GM12878 (cell line): Measurements from ENCODE around the gene RACGAP1. TPM values are rescaled to one million over a fixed set of nuclear protein-coding genes. Genes with fewer than 3 reads are reported as not detected.

Source experiments
- ATAC-seq: fragments of 200-7000 bp; cut with Tn5 transposase; 3 replicates; pipeline ENCODE4 v1.9.1; 2020; ENCODE audit warnings: mild to moderate bottlenecking, moderate library complexity
- BruUV-seq: library from RNA; stranded (reverse); fragments of 400-500 nt; replicated peaks from 2 replicates; lab custom pipeline; 2021; lab: Mats Ljungman, UMichigan
- CTCF ChIA-PET: fragments of 300-600 bp; sonication (Branson Sonifier 250); formaldehyde crosslinking; extraction: SDS; loops from one replicate; lab custom pipeline; 2021; ENCODE audit warnings: inconsistent platforms; lab: Yijun Ruan, JAX
- POLR2A ChIA-PET: fragments of 350-600 bp; formaldehyde crosslinking; extraction: SDS; loops from one replicate; lab custom pipeline; 2021; ENCODE audit warnings: inconsistent platforms; lab: Charles Lee
- RAD21 ChIA-PET: fragments of 300-600 bp; sonication (Branson Sonifier 250); formaldehyde crosslinking; loops from one replicate; lab custom pipeline; 2023; ENCODE audit warnings: antibody characterized with exemption; ENCODE audit not compliant: unreplicated experiment; lab: Charles Lee
- SMC1A ChIA-PET: fragments of 300-600 bp; sonication (Branson Sonifier 250); formaldehyde crosslinking; loops from one replicate; lab custom pipeline; 2023; ENCODE audit not compliant: unreplicated experiment, uncharacterized antibody; lab: Charles Lee
- DNase-seq: peaks from one replicate; pipeline ENCODE4 v3.0.0-alpha.2; 2011; ENCODE audit warnings: low read depth, low spot score
- FAIRE-seq: peaks from 3 replicates; lab custom pipeline; 2011; peaks lifted over from hg19 to GRCh38; lab: Jason Lieb, UNC
- H2AFZ ChIP-seq: 2 replicates; pipeline ENCODE4 v1.6.0; 2011; ENCODE audit warnings: low read depth, low read length, control low read depth; ENCODE audit not compliant: control insufficient read depth
- H3K27ac ChIP-seq: 2 replicates; pipeline ENCODE4 v1.5.1; 2011; ENCODE audit warnings: control low read depth; ENCODE audit not compliant: control insufficient read depth, insufficient read depth
- H3K27me3 ChIP-seq, 2 experiments: replicated peaks in 1 of 2; 2 replicates each; pipeline versions ENCODE4 v1.6.0 to v1.6.1; 2011; ENCODE audit warnings: low read length in 1 of 2; ENCODE audit not compliant: control insufficient read depth in 2 of 2, insufficient read depth in 2 of 2
- H3K36me3 ChIP-seq, 2 experiments: 2 replicates each; pipeline ENCODE4 v1.5.1; 2011; ENCODE audit warnings: low read length in 1 of 2; ENCODE audit not compliant: control insufficient read depth in 2 of 2, insufficient read depth in 2 of 2
- H3K4me1 ChIP-seq: 2 replicates; pipeline ENCODE4 v1.6.1; 2011; ENCODE audit warnings: mild to moderate bottlenecking, low read length, moderate library complexity, mixed read lengths; ENCODE audit not compliant: control insufficient read depth, insufficient read depth
- H3K4me2 ChIP-seq: 2 replicates; pipeline ENCODE4 v1.6.0; 2011; ENCODE audit warnings: control low read depth; ENCODE audit not compliant: control insufficient read depth, insufficient read depth
- H3K4me3 ChIP-seq: fragments of 200-600 bp; sonication (generic); 2 replicates; pipeline ENCODE4 v1.5.1; 2016
- H3K79me2 ChIP-seq: 2 replicates; pipeline ENCODE4 v1.6.0; 2011; ENCODE audit warnings: low read length; ENCODE audit not compliant: control insufficient read depth, insufficient read depth
- H3K9ac ChIP-seq: 2 replicates; pipeline ENCODE4 v1.8.0; 2011; ENCODE audit warnings: low read length, control low read depth, mixed read lengths; ENCODE audit not compliant: control insufficient read depth, insufficient read depth
- H3K9me3 ChIP-seq: replicated peaks from 3 replicates; pipeline ENCODE4 v1.5.1; 2011; ENCODE audit warnings: mild to moderate bottlenecking, low read length; ENCODE audit not compliant: control insufficient read depth, insufficient read depth
- H4K20me1 ChIP-seq: 2 replicates; pipeline ENCODE4 v1.6.0; 2011; ENCODE audit not compliant: control insufficient read depth, insufficient read depth
- BMI1 ChIP-seq: fragments of 450-650 bp; IDR thresholded peaks from 2 replicates; pipeline ENCODE4 v1.6.1; 2016; ENCODE audit warnings: mild to moderate bottlenecking, moderate library complexity, borderline replicate concordance
- HCFC1 ChIP-seq: fragments of 150-350 bp; IDR thresholded peaks from 2 replicates; pipeline ENCODE4 v1.6.1; 2014; ENCODE audit warnings: low read length
- IKZF1 ChIP-seq: fragments of 450-650 bp; conservative IDR thresholded peaks from 2 replicates; pipeline ENCODE4 v1.6.1; 2017; ENCODE audit warnings: antibody characterized with exemption, mild to moderate bottlenecking
- MLLT1 ChIP-seq: fragments of 450-650 bp; IDR thresholded peaks from 2 replicates; pipeline ENCODE4 v1.6.1; 2016; ENCODE audit warnings: mild to moderate bottlenecking
- NR2C2 ChIP-seq: IDR thresholded peaks from 2 replicates; pipeline ENCODE4 v1.6.1; 2011; ENCODE audit warnings: borderline replicate concordance, low read depth; ENCODE audit not compliant: control insufficient read depth, insufficient read length
- NR2F1 ChIP-seq: fragments of 450-650 bp; conservative IDR thresholded peaks from 2 replicates; pipeline ENCODE4 v1.6.1; 2017; ENCODE audit warnings: mild to moderate bottlenecking
- NRF1 ChIP-seq: conservative IDR thresholded peaks from 2 replicates; pipeline ENCODE4 v1.6.1; 2011; ENCODE audit warnings: mild to moderate bottlenecking, low read depth, low read length, improper control_type of control experiment
- PAX5 ChIP-seq: IDR thresholded peaks from 2 replicates; pipeline ENCODE4 v1.6.1; 2011; ENCODE audit warnings: low read depth, low read length, borderline replicate concordance
- PKNOX1 ChIP-seq: fragments of 450-650 bp; IDR thresholded peaks from 2 replicates; pipeline ENCODE4 v1.6.1; 2016; ENCODE audit warnings: mild to moderate bottlenecking
- TAF1 ChIP-seq: IDR thresholded peaks from 2 replicates; pipeline ENCODE4 v1.6.1; 2011; ENCODE audit warnings: mild to moderate bottlenecking, low read depth, low read length, borderline replicate concordance
- TBL1XR1 ChIP-seq: IDR thresholded peaks from 2 replicates; pipeline ENCODE4 v1.6.1; 2012; ENCODE audit warnings: low read depth, low read length, improper control_type of control experiment
- WRNIP1 ChIP-seq: IDR thresholded peaks from 2 replicates; pipeline ENCODE4 v1.6.1; 2011; ENCODE audit warnings: low read depth, low read length, improper control_type of control experiment, borderline replicate concordance
- YY1 ChIP-seq: IDR thresholded peaks from 2 replicates; pipeline ENCODE4 v1.6.1; 2011; ENCODE audit warnings: low read depth, mild to moderate bottlenecking, low read length
- ZBED1 ChIP-seq: IDR thresholded peaks from 2 replicates; pipeline ENCODE4 v1.6.1; 2016; ENCODE audit warnings: borderline replicate concordance
- ZBTB40 ChIP-seq: fragments of 450-650 bp; IDR thresholded peaks from 2 replicates; pipeline ENCODE4 v1.6.1; 2016; ENCODE audit warnings: mild to moderate bottlenecking, moderate library complexity, borderline replicate concordance
- WGBS: methylation state at CpG from one replicate; pipeline ENCODE4 v1.1.6; 2016; ENCODE audit warnings: low lambda C conversion rate; ENCODE audit not compliant: insufficient replicate concordance, insufficient coverage; ENCODE audit errors: missing lambda C conversion rate; 5-methylcytosine and 5-hydroxymethylcytosine counted together
- in situ Hi-C: fragments of 300-500 bp; cut with MboI; formaldehyde crosslinking; loops from 9 replicates; pipeline ENCODE4 v1.14.3; 2018; ENCODE audit warnings: mixed read lengths
- intact Hi-C: fragments of 100-400 bp; cut with micrococcal nuclease; formaldehyde crosslinking; loops from one replicate; pipeline ENCODE4 v1.14.2; 2022; ENCODE audit not compliant: unreplicated experiment
- polyA plus RNA-seq, 11 experiments: library from polyadenylated mRNA; depleted of rRNA in 4 of 11; unstranded in 6 of 11; stranded (reverse) in 5 of 11; fragments of >200 nt; fragmentation: Nextera tagmentation in 4 of 11; fragmentation: Illumina TruSeq in 1 of 11; extraction: Ambion mirVana in 4 of 11; extraction: Trizol in 1 of 11; gene quantifications; 1 replicate in 1 of 11; 2 replicates in 10 of 11; pipeline versions ENCODE4 v1.2.1 to v1.2.3, GENCODE V29; 2011 to 2016; ENCODE audit warnings: inconsistent platforms in 2 of 11, missing spikeins in 2 of 11, low read depth in 1 of 11
- total RNA-seq, 4 experiments: library from RNA; depleted of rRNA in 3 of 4; stranded (reverse); fragments of >200 nt in 3 of 4; fragmentation: Illumina TruSeq in 1 of 4; extraction: Trizol in 1 of 4; gene quantifications; 2 replicates each; pipeline versions ENCODE4 v1.2.1 to v1.2.3, GENCODE V29; 2013 to 2021

The RACGAP1 gene
- total and polyA plus RNA-seq, 10 of the 15 experiments (the other 5 are each of a cell fraction or from before 2014, with no cell fraction given), result 32.4 to 87.9 (median 76.2) TPM

DNA sequence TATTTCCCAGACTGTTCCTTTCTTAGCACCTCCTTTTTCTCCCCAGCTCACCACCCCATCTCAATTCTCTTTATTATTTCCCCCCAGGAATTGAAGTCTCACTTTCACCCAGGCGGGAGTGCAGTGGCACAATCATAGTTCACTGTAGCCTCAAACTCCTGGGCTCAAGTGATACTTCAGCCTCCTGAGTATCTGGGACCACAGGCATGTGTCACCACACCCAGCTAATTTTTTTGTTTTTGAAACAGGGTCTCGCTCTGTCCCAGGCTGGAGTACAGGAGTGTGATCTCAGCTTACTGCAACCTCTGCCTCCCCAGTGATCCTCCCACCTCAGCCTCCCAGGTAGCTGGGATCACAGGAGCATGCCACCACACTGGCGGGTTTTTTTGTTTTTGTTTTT, 11.0 kb downstream of the RACGAP1 start:
- POLR2A ChIA-PET, result interaction anchor here (0.6 to 1.0 kb wide), 3 partner anchors 10 to 21 kb away, joined by 3 to 6 read pairs (median 4); partner anchors contain the start of gene RACGAP1
- TF ChIP-seq MLLT1 (no peak), NR2C2 (no peak), WRNIP1 (no peak), NR2F1 (no peak), PKNOX1 (no peak), NRF1 (no peak), HCFC1 (no peak), TBL1XR1 (no peak), IKZF1 (no peak), YY1 (no peak), PAX5 (no peak), BMI1 (no peak), TAF1 (no peak), ZBTB40 (no peak), ZBED1 (no peak)
- intact Hi-C loops, result no loop called here
- CTCF ChIA-PET, result interaction anchor here (0.8 to 2.6 kb wide), 9 partner anchors 11 to 97 kb away, joined by 3 to 12 read pairs (median 5); partner anchors contain the start of gene RACGAP1
- peaks cover 5 to 7% of the 10 kb centered on the region in 2 experiments; a peak in 2 of 4 replicates for H3K36me3 ChIP-seq
- ATAC-seq (no peak), DNase-seq (no peak), FAIRE-seq (no peak)
- no peaks in the 10 kb centered on the region for H4K20me1 ChIP-seq
- BruUV-seq, result no TSS peak
- no peak overlapping the region for H2AFZ ChIP-seq
- H3K4me3 ChIP-seq, result no peak overlapping the region
- 51% methylated on average over 3 of the region's 3 CpGs for WGBS
- H3K9ac ChIP-seq, result no peak overlapping the region
- H3K9me3 ChIP-seq, result no peaks in the 10 kb centered on the region
- H3K27me3 ChIP-seq, result no peaks in the 10 kb centered on the region
- H3K4me1 ChIP-seq, result no peaks in the 10 kb centered on the region
- H3K4me2 ChIP-seq, result no peak overlapping the region
- SMC1A ChIA-PET, result interaction anchor here (0.6 to 2.4 kb wide), 8 partner anchors 10 to 48 kb away, joined by 3 to 9 read pairs (median 3); partner anchors contain the start of gene RACGAP1
- in situ Hi-C loops, result no loop called here
- H3K79me2 ChIP-seq, result peaks cover 34% of the 10 kb centered on the region
- RAD21 ChIA-PET, result no interaction called here
- no peak overlapping the region for H3K27ac ChIP-seq
